HepG2 (cell line): ENCODE results near the gene SPSB2. TPM values are rescaled to one million over a fixed set of nuclear protein-coding genes. Genes with fewer than 3 reads are reported as not detected.
A peak's percentile ranks its signal among the peaks of the same experiment; 100 is the strongest.

Source experiments
- BRD4 ChIP-seq: sonication (generic); formaldehyde crosslinking; IDR thresholded peaks from 2 replicates; pipeline ENCODE4 v1.4.0; 2020; ENCODE audit warnings: missing genetic modification reagents
- DMAP1 ChIP-seq: IDR thresholded peaks from 2 replicates; pipeline ENCODE4 v1.6.1; 2016
- ELF3 ChIP-seq: IDR thresholded peaks from 2 replicates; pipeline ENCODE4 v1.6.1; 2016; ENCODE audit warnings: missing genetic modification reagents, missing compliant biosample characterization
- ELF4 ChIP-seq: sonication (generic); formaldehyde crosslinking; IDR thresholded peaks from 2 replicates; pipeline ENCODE4 v1.5.0; 2020; ENCODE audit warnings: missing genetic modification reagents, mild to moderate bottlenecking, moderate library complexity, borderline replicate concordance
- FOXK2 ChIP-seq: fragments of 450-650 bp; IDR thresholded peaks from 2 replicates; pipeline ENCODE4 v1.6.1; 2016
- GZF1 ChIP-seq: sonication (generic); formaldehyde crosslinking; IDR thresholded peaks from 2 replicates; pipeline ENCODE4 v1.5.1; 2020; ENCODE audit warnings: mild to moderate bottlenecking, missing genetic modification reagents
- KLF12 ChIP-seq: sonication (generic); formaldehyde crosslinking; IDR thresholded peaks from 2 replicates; pipeline ENCODE4 v1.4.0; 2020; ENCODE audit warnings: missing genetic modification reagents, borderline replicate concordance
- NFE2 ChIP-seq: sonication (generic); formaldehyde crosslinking; IDR thresholded peaks from 2 replicates; pipeline ENCODE4 v1.4.0; 2020; ENCODE audit warnings: missing genetic modification reagents
- SCMH1 ChIP-seq: sonication (generic); formaldehyde crosslinking; IDR thresholded peaks from 2 replicates; pipeline ENCODE4 v1.9.0; 2021; ENCODE audit warnings: missing genetic modification reagents, mild to moderate bottlenecking, borderline replicate concordance
- SMAD1 ChIP-seq: sonication (generic); formaldehyde crosslinking; IDR thresholded peaks from 2 replicates; pipeline ENCODE4 v1.4.0; 2020; ENCODE audit warnings: missing genetic modification reagents, low read depth, mild to moderate bottlenecking, borderline replicate concordance
- SOX5 ChIP-seq: IDR thresholded peaks from 2 replicates; pipeline ENCODE4 v1.6.1; 2016; ENCODE audit warnings: borderline replicate concordance
- SP1 ChIP-seq, 2 experiments: fragments of 450-650 bp in 1 of 2; sonication (generic) in 1 of 2; formaldehyde crosslinking in 1 of 2; IDR thresholded peaks; 2 replicates each; pipeline versions ENCODE4 v1.4.0 to v1.6.1; 2016 to 2020; ENCODE audit warnings: missing genetic modification reagents in 1 of 2
- U2AF1 ChIP-seq: fragments of 200-400 bp; formaldehyde crosslinking; optimal IDR thresholded peaks from 2 replicates; pipeline ENCODE3; 2017; ENCODE audit warnings: mild to moderate bottlenecking, low read depth, low read length
- ZBTB1 ChIP-seq: sonication (generic); formaldehyde crosslinking; IDR thresholded peaks from 2 replicates; pipeline ENCODE4 v1.4.0; 2020; ENCODE audit warnings: missing genetic modification reagents, borderline replicate concordance
- ZMAT3 ChIP-seq: sonication (generic); formaldehyde crosslinking; conservative IDR thresholded peaks from 2 replicates; pipeline ENCODE4 v1.7.0; 2021; ENCODE audit warnings: missing genetic modification reagents
- ZNF331 ChIP-seq: sonication (generic); formaldehyde crosslinking; IDR thresholded peaks from 2 replicates; pipeline ENCODE4 v1.4.0; 2020; ENCODE audit warnings: missing genetic modification reagents
- ZNF337 ChIP-seq: sonication (generic); formaldehyde crosslinking; IDR thresholded peaks from 2 replicates; pipeline ENCODE4 v1.5.1; 2020; ENCODE audit warnings: missing genetic modification reagents, low read depth, mild to moderate bottlenecking, borderline replicate concordance
- ZNF367 ChIP-seq: sonication (generic); formaldehyde crosslinking; IDR thresholded peaks from 2 replicates; pipeline ENCODE4 v1.4.0; 2020; ENCODE audit warnings: missing genetic modification reagents, borderline replicate concordance
- ZNF615 ChIP-seq: sonication (generic); formaldehyde crosslinking; IDR thresholded peaks from 2 replicates; pipeline ENCODE4 v1.5.0; 2020; ENCODE audit warnings: mild to moderate bottlenecking, missing genetic modification reagents, borderline replicate concordance
- ZNF672 ChIP-seq: sonication (generic); formaldehyde crosslinking; IDR thresholded peaks from 2 replicates; pipeline ENCODE4 v1.8.1; 2022; ENCODE audit warnings: missing genetic modification reagents
- ZNF7 ChIP-seq: IDR thresholded peaks from 2 replicates; pipeline ENCODE4 v1.6.1; 2016; ENCODE audit warnings: missing biosample characterization, missing genetic modification reagents
- polyA plus RNA-seq, 8 experiments: library from polyadenylated mRNA; depleted of rRNA in 3 of 8; stranded (reverse) in 7 of 8; unstranded in 1 of 8; fragments of >200 nt; fragmentation: Illumina TruSeq in 4 of 8; extraction: Trizol in 4 of 8; gene quantifications; 2 replicates each; pipeline versions ENCODE4 v1.2.1 to v1.2.3, GENCODE V29; 2011 to 2016; ENCODE audit warnings: low read depth in 4 of 8, missing spikeins in 1 of 8, mixed read lengths in 1 of 8; ENCODE audit not compliant: insufficient read depth in 1 of 8
- total RNA-seq, 5 experiments: library from RNA; depleted of rRNA; stranded (reverse); fragments of >200 nt; fragmentation: Illumina TruSeq; extraction: Trizol; gene quantifications; 2 replicates each; pipeline ENCODE4 v1.2.3, GENCODE V29; 2016; ENCODE audit warnings: low read depth in 1 of 5
- TF ChIP-seq, protein P1 (sequence below): sonication (generic); formaldehyde crosslinking; conservative IDR thresholded peaks from 2 replicates; pipeline ENCODE4 v1.8.0; 2022; ENCODE audit warnings: mild to moderate bottlenecking, moderate library complexity, missing genetic modification reagents
- TF ChIP-seq, protein P2 (sequence below): sonication (generic); formaldehyde crosslinking; IDR thresholded peaks from 2 replicates; pipeline ENCODE4 v1.4.0; 2020; ENCODE audit warnings: mild to moderate bottlenecking, low read depth, missing genetic modification reagents
- TF ChIP-seq, protein P3 (sequence below): sonication (generic); formaldehyde crosslinking; conservative IDR thresholded peaks from 2 replicates; pipeline ENCODE4 v1.5.0; 2020; ENCODE audit warnings: missing genetic modification reagents
- TF ChIP-seq, protein P4 (sequence below): sonication (generic); formaldehyde crosslinking; IDR thresholded peaks from 2 replicates; pipeline ENCODE4 v1.5.1; 2020; ENCODE audit warnings: missing genetic modification reagents, mild to moderate bottlenecking, borderline replicate concordance
- TF ChIP-seq, protein P5 (sequence below): IDR thresholded peaks from 2 replicates; pipeline ENCODE4 v1.6.1; 2016; ENCODE audit warnings: mild to moderate bottlenecking

The SPSB2 gene
- total and polyA plus RNA-seq, 2 of the 13 experiments (the other 11 are each of a cell fraction or from before 2014, with no cell fraction given), result 2.0 to 6.2 TPM

DNA sequence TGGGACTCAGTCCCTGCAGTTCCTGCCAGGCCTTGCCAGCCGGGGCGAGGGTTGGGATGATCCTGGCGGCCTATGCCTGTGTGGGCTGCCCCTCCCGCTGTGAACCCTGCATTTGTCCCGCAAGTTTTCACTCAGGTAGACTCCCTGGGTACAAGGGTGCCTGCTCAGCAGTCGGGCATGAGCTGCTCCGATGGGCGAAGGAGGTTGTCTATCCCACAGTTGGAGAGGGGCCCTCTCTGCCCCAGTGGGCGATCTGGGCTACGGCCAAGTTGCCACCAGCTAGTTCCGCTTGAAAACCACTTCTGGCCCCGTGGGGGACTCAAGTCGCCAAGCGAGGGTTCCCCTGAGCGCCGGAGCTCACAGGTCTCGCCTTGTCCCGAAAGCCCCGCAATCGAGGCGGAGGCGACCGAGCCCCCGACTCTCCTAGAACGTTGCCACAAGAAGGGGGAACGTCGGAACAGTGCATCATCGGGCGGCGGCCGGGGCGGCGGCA is 6.1 kb downstream of the SPSB2 start (continued):
- no peak for TF ChIP-seq SCMH1 (CRISPR knock-in tag)
- TF ChIP-seq ZBTB1, result no peak
- no peak for TF ChIP-seq FOXK2
- peak; percentile 1; the same call in 1 of the 2 replicates for TF ChIP-seq ZNF337 (CRISPR knock-in tag)
- TF ChIP-seq GZF1 (CRISPR knock-in tag), result no peak
- TF ChIP-seq, protein P1, sequence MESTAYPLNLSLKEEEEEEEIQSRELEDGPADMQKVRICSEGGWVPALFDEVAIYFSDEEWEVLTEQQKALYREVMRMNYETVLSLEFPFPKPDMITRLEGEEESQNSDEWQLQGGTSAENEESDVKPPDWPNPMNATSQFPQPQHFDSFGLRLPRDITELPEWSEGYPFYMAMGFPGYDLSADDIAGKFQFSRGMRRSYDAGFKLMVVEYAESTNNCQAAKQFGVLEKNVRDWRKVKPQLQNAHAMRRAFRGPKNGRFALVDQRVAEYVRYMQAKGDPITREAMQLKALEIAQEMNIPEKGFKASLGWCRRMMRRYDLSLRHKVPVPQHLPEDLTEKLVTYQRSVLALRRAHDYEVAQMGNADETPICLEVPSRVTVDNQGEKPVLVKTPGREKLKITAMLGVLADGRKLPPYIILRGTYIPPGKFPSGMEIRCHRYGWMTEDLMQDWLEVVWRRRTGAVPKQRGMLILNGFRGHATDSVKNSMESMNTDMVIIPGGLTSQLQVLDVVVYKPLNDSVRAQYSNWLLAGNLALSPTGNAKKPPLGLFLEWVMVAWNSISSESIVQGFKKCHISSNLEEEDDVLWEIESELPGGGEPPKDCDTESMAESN (CRISPR knock-in tag), result no peak
- TF ChIP-seq ZNF672, result no peak
- 0 out of 2 replicates have a peak, but pooled peaks have one; percentile 10 for TF ChIP-seq KLF12 (CRISPR knock-in tag)
- no peak; the same call in 1 of the 2 replicates for TF ChIP-seq SMAD1 (CRISPR knock-in tag)
- no peak for TF ChIP-seq ZMAT3 (CRISPR knock-in tag)
- TF ChIP-seq SOX5 (CRISPR knock-in tag), result no peak
- no peak for TF ChIP-seq U2AF1
- TF ChIP-seq ZNF331 (CRISPR knock-in tag), result no peak
- TF ChIP-seq, protein P2, sequence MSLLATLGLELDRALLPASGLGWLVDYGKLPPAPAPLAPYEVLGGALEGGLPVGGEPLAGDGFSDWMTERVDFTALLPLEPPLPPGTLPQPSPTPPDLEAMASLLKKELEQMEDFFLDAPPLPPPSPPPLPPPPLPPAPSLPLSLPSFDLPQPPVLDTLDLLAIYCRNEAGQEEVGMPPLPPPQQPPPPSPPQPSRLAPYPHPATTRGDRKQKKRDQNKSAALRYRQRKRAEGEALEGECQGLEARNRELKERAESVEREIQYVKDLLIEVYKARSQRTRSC (CRISPR knock-in tag), result no peak
- TF ChIP-seq SP1 (IDR thresholded peaks at IDR 0.05), result no peak
- no peak for TF ChIP-seq SP1 (CRISPR knock-in tag; IDR thresholded peaks at IDR 0.05)
- no peak for TF ChIP-seq BRD4 (CRISPR knock-in tag)
- TF ChIP-seq, protein P3, sequence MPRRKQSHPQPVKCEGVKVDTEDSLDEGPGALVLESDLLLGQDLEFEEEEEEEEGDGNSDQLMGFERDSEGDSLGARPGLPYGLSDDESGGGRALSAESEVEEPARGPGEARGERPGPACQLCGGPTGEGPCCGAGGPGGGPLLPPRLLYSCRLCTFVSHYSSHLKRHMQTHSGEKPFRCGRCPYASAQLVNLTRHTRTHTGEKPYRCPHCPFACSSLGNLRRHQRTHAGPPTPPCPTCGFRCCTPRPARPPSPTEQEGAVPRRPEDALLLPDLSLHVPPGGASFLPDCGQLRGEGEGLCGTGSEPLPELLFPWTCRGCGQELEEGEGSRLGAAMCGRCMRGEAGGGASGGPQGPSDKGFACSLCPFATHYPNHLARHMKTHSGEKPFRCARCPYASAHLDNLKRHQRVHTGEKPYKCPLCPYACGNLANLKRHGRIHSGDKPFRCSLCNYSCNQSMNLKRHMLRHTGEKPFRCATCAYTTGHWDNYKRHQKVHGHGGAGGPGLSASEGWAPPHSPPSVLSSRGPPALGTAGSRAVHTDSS (CRISPR knock-in tag), result 0 out of 2 replicates have a peak, but pooled peaks have one; percentile 22
- no peak for TF ChIP-seq NFE2 (CRISPR knock-in tag)
- TF ChIP-seq DMAP1, result no peak
- no peak for TF ChIP-seq ZNF367 (CRISPR knock-in tag)
- TF ChIP-seq ELF3 (CRISPR knock-in tag), result 0 out of 2 replicates have a peak, but pooled peaks have one; percentile 4
- TF ChIP-seq, protein P4, sequence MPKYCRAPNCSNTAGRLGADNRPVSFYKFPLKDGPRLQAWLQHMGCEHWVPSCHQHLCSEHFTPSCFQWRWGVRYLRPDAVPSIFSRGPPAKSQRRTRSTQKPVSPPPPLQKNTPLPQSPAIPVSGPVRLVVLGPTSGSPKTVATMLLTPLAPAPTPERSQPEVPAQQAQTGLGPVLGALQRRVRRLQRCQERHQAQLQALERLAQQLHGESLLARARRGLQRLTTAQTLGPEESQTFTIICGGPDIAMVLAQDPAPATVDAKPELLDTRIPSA, result no peak
- no peak for TF ChIP-seq ZNF615
- TF ChIP-seq, protein P5, sequence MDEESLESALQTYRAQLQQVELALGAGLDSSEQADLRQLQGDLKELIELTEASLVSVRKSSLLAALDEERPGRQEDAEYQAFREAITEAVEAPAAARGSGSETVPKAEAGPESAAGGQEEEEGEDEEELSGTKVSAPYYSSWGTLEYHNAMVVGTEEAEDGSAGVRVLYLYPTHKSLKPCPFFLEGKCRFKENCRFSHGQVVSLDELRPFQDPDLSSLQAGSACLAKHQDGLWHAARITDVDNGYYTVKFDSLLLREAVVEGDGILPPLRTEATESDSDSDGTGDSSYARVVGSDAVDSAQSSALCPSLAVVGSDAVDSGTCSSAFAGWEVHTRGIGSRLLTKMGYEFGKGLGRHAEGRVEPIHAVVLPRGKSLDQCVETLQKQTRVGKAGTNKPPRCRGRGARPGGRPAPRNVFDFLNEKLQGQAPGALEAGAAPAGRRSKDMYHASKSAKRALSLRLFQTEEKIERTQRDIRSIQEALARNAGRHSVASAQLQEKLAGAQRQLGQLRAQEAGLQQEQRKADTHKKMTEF (CRISPR knock-in tag), result peak; percentile 1; the same call in 1 of the 2 replicates
- TF ChIP-seq ELF4 (CRISPR knock-in tag), result no peak
- no peak for TF ChIP-seq ZNF7
